Fibroblast of lung (primary cell): ENCODE data around the gene ARMC9.

Experiments
- CTCF ChIP-seq, 2 donors: IDR thresholded peaks in 1 of 2; conservative IDR thresholded peaks in 1 of 2; 1 replicate in 1 of 2; 2 replicates in 1 of 2; pipeline ENCODE4 v1.5.1; 2011 to 2012; ENCODE audit warnings: low read length in 2 of 2, control low read depth in 1 of 2, inconsistent platforms in 1 of 2, low read depth in 1 of 2, mild to moderate bottlenecking in 1 of 2
- EZH2 ChIP-seq: IDR thresholded peaks from 2 replicates; pipeline ENCODE4 v1.5.1; 2012; ENCODE audit warnings: low read length, control low read depth, mild to moderate bottlenecking; ENCODE audit errors: missing control alignments

GRCh38 chr2:231210782-231211181 is 12.4 kb downstream of the ARMC9 start:
- no peak for TF ChIP-seq EZH2
- no peak for TF ChIP-seq CTCF (conservative IDR thresholded peaks at IDR 0.05 in 1 of 2, IDR thresholded peaks at IDR 0.05 in 1 of 2; ENCODE audit: low read depth in 1 of 2, low read length in 2 of 2)
